HL-60 (cell line): ENCODE results near the gene LARP1.

Source experiments
- CTCF ChIP-seq: IDR thresholded peaks from one replicate; pipeline ENCODE4 v1.5.1; 2011; ENCODE audit warnings: low read length, control low read depth, inconsistent platforms; ENCODE audit not compliant: insufficient read depth
- GABPA ChIP-seq: IDR thresholded peaks from 2 replicates; pipeline ENCODE4 v1.6.1; 2012; ENCODE audit warnings: low read depth
- POLR2AphosphoS5 ChIP-seq: IDR thresholded peaks from 2 replicates; pipeline ENCODE4 v1.6.1; 2012; ENCODE audit warnings: low read depth
- REST ChIP-seq: IDR thresholded peaks from 2 replicates; pipeline ENCODE4 v1.6.1; 2012; ENCODE audit warnings: low read depth; ENCODE audit not compliant: insufficient replicate concordance
- SPI1 ChIP-seq: IDR thresholded peaks from 2 replicates; pipeline ENCODE4 v1.6.1; 2012; ENCODE audit warnings: low read depth, mild to moderate bottlenecking, borderline replicate concordance

- TF ChIP-seq CTCF, result no peak
- 0 out of 2 replicates have a peak, but pooled peaks have one; percentile 2 for TF ChIP-seq POLR2AphosphoS5
- no peak for TF ChIP-seq REST
- TF ChIP-seq GABPA, result no peak
- TF ChIP-seq SPI1, result no peak
Measured at GRCh38 chr5:154815025-154815424, 59.8 kb downstream of the LARP1 start.
